Measurements from ENCODE around the gene SCGN.

DNA sequence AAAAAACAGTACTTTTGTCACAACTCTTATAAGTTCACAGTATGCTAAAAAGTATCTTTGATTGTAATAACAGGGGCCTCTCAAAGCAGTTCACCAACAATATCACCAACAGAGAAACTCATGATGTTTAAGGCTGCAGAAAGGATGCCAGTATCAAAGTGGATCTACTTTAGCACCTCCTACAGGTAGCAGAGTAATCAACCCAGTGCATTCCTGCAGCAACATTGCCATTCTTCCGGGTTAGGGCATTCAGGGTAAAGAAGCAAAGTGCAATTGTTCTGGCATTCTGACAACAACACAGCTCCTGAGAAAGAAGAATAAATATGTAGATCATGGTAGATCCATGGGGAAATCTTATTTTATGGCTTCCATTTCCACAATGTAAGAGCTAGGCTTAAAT lies 95.0 kb downstream of the SCGN start:
- no peak for TF ChIP-seq SIN3A (IDR thresholded peaks at IDR 0.05; ENCODE audit: borderline replicate concordance, insufficient read depth, low read length)
- TF ChIP-seq TAF1 (IDR thresholded peaks at IDR 0.05; ENCODE audit: borderline replicate concordance, insufficient read depth, low read length): no peak
- no peak for TF ChIP-seq POLR2AphosphoS5 (IDR thresholded peaks at IDR 0.05; ENCODE audit: low read depth, low read length)
- TF ChIP-seq, protein P1, sequence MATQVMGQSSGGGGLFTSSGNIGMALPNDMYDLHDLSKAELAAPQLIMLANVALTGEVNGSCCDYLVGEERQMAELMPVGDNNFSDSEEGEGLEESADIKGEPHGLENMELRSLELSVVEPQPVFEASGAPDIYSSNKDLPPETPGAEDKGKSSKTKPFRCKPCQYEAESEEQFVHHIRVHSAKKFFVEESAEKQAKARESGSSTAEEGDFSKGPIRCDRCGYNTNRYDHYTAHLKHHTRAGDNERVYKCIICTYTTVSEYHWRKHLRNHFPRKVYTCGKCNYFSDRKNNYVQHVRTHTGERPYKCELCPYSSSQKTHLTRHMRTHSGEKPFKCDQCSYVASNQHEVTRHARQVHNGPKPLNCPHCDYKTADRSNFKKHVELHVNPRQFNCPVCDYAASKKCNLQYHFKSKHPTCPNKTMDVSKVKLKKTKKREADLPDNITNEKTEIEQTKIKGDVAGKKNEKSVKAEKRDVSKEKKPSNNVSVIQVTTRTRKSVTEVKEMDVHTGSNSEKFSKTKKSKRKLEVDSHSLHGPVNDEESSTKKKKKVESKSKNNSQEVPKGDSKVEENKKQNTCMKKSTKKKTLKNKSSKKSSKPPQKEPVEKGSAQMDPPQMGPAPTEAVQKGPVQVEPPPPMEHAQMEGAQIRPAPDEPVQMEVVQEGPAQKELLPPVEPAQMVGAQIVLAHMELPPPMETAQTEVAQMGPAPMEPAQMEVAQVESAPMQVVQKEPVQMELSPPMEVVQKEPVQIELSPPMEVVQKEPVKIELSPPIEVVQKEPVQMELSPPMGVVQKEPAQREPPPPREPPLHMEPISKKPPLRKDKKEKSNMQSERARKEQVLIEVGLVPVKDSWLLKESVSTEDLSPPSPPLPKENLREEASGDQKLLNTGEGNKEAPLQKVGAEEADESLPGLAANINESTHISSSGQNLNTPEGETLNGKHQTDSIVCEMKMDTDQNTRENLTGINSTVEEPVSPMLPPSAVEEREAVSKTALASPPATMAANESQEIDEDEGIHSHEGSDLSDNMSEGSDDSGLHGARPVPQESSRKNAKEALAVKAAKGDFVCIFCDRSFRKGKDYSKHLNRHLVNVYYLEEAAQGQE (IDR thresholded peaks at IDR 0.05; ENCODE audit: insufficient read depth in 1 of 2, low read depth in 2 of 2, low read length in 2 of 2): no peak

Data from PFSK-1 (cell line).